ENCODE measurements around the gene ARHGAP24. TPM values are rescaled to one million over a fixed set of nuclear protein-coding genes. Genes with fewer than 3 reads are reported as not detected.
"Not testable (repeated sequence)": the region's sequence is repeated elsewhere in the genome, so short reads cannot be mapped to it uniquely, and the experiment has no call there.

ARHGAP24 gene
- total and polyA plus RNA-seq, 10 of the 15 experiments (the other 5 are each of a cell fraction or from before 2014, with no cell fraction given): 0.10 to 4.2 (median 0.52) TPM

- TF ChIP-seq ZBTB4 (CRISPR knock-in tag; IDR thresholded peaks at IDR 0.05): no peak
Observed at GRCh38 chr4:85514783-85515182, 39.8 kb downstream of the ARHGAP24 start (continued).

GRCh38 chr4:85515701-85516100 is 40.8 kb downstream of the ARHGAP24 start:
- ChIA-PET SMC1A (ENCODE audit: uncharacterized antibody, unreplicated experiment) (interaction anchor here (1.6 kb wide), 1 partner anchor 11 kb away, joined by 4 read pairs; no protein-coding TSS in a partner anchor), RAD21 (ENCODE audit: unreplicated experiment) (no interaction called here), CTCF (no interaction called here), POLR2A (no interaction called here)
- Histone ChIP-seq H3K9ac (ENCODE audit: control insufficient read depth, insufficient read depth, low read length) (no peak overlapping the region), H3K27ac (ENCODE audit: control insufficient read depth, insufficient read depth) (no peak overlapping the region), H3K27me3 (replicated peaks in 1 of 2; ENCODE audit: control insufficient read depth in 2 of 2, insufficient read depth in 2 of 2, low read length in 1 of 2) (no peaks in the 10 kb centered on the region), H3K9me3 (replicated peaks; ENCODE audit: control insufficient read depth, insufficient read depth, low read length) (no peaks in the 10 kb centered on the region), H3K79me2 (ENCODE audit: control insufficient read depth, insufficient read depth, low read length) (no peaks in the 10 kb centered on the region), H3K36me3 (ENCODE audit: control insufficient read depth in 2 of 2, insufficient read depth in 2 of 2, low read length in 1 of 2) (no peaks in the 10 kb centered on the region), H4K20me1 (ENCODE audit: control insufficient read depth, insufficient read depth) (no peaks in the 10 kb centered on the region), H3K4me3 (no peak overlapping the region), H3K4me1 (ENCODE audit: control insufficient read depth, insufficient read depth, low read length) (no peaks in the 10 kb centered on the region), H3K4me2 (ENCODE audit: control insufficient read depth, insufficient read depth) (no peak overlapping the region), H2AFZ (ENCODE audit: control insufficient read depth, low read depth, low read length) (no peak overlapping the region)
- no peak for FAIRE-seq
- no peak for DNase-seq (ENCODE audit: low read depth, low spot score)
- intact Hi-C loops (cut with micrococcal nuclease; ENCODE audit: unreplicated experiment) (no loop called here), in situ Hi-C loops (cut with MboI) (no loop called here)
- WGBS (ENCODE audit: insufficient coverage, insufficient replicate concordance, low lambda C conversion rate, missing lambda C conversion rate): 35% methylated on average over 1 of the region's 1 CpG
- ATAC-seq: no peak
- no TSS peak for BruUV-seq (replicated peaks)
- TF ChIP-seq HSF1 (IDR thresholded peaks at IDR 0.05; ENCODE audit: low read depth, low read length) (no peak), RAD21 (IDR thresholded peaks at IDR 0.05; ENCODE audit: insufficient read depth, low read depth, low read length) (peak; percentile 16; the same call in 1 of the 2 replicates), LARP7 (IDR thresholded peaks at IDR 0.05) (no peak)

- H2AFZ ChIP-seq (ENCODE audit: control insufficient read depth, low read depth, low read length); POLR2A ChIA-PET; in situ Hi-C loops (cut with MboI); SMC1A ChIA-PET (ENCODE audit: uncharacterized antibody, unreplicated experiment); RAD21 ChIA-PET (ENCODE audit: unreplicated experiment); H3K4me2 ChIP-seq (ENCODE audit: control insufficient read depth, insufficient read depth); FAIRE-seq; H3K27ac ChIP-seq (ENCODE audit: control insufficient read depth, insufficient read depth); H3K36me3 ChIP-seq (ENCODE audit: control insufficient read depth in 2 of 2, insufficient read depth in 2 of 2, low read length in 1 of 2); H3K4me3 ChIP-seq; BruUV-seq (replicated peaks); H3K79me2 ChIP-seq (ENCODE audit: control insufficient read depth, insufficient read depth, low read length); H3K9ac ChIP-seq (ENCODE audit: control insufficient read depth, insufficient read depth, low read length); H3K4me1 ChIP-seq (ENCODE audit: control insufficient read depth, insufficient read depth, low read length); DNase-seq (ENCODE audit: low read depth, low spot score); intact Hi-C loops (cut with micrococcal nuclease; ENCODE audit: unreplicated experiment); H3K27me3 ChIP-seq (replicated peaks in 1 of 2; ENCODE audit: control insufficient read depth in 2 of 2, insufficient read depth in 2 of 2, low read length in 1 of 2); H4K20me1 ChIP-seq (ENCODE audit: control insufficient read depth, insufficient read depth); H3K9me3 ChIP-seq (replicated peaks; ENCODE audit: control insufficient read depth, insufficient read depth, low read length); ATAC-seq: not testable (repeated sequence)
- WGBS (ENCODE audit: insufficient coverage, insufficient replicate concordance, low lambda C conversion rate, missing lambda C conversion rate): 55% methylated on average over 3 of the region's 3 CpGs
- CTCF ChIA-PET: interaction anchor here (1.2 kb wide), 1 partner anchor 229 kb away, joined by 3 read pairs; no protein-coding TSS in a partner anchor
Observed at GRCh38 chr4:85518526-85518925, 43.6 kb downstream of the ARHGAP24 start.
